Measurements from ENCODE around the gene MUL1. TPM values are rescaled to one million over a fixed set of nuclear protein-coding genes. Genes with fewer than 3 reads are reported as not detected.
A peak's percentile ranks its signal among the peaks of the same experiment; 100 is the strongest.

MUL1 gene
- total RNA-seq, 1 donor from 2014 or later, result 45.0 TPM

DNA sequence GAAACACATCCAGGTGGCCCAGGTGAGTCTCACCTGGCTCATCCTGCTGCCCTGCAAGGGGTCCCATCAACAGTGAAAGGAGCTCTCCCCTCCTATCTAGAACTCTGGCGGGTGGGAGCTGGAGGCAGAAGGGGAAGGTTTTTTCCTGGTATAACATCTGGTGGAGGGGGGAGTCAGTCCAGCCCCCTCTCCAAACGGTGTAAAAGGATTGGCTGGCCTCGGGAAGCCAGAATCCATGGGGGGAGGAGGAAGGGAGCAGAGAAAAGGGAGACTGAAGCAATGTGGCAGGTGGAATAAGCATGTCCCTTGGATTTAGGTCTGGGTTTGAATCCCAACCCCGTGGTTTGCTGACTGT is 20.7 kb downstream of the MUL1 start:
- intact Hi-C loops (cut with micrococcal nuclease), result no loop called here
- H3K27ac ChIP-seq (replicated peaks), result peak overlapping the region; percentile 87
- no peak for DNase-seq
- no peaks in the 10 kb centered on the region for H3K36me3 ChIP-seq
- no peak for TF ChIP-seq CTCF (IDR thresholded peaks at IDR 0.05; ENCODE audit: borderline replicate concordance)
- peak overlapping the region; percentile 71 for H3K4me3 ChIP-seq
- peaks cover 77% of the 10 kb centered on the region for H3K27me3 ChIP-seq (ENCODE audit: low read depth)
- peaks cover 31% of the 10 kb centered on the region for H3K4me1 ChIP-seq
- no peaks in the 10 kb centered on the region for H3K9me3 ChIP-seq (replicated peaks)

DNA sequence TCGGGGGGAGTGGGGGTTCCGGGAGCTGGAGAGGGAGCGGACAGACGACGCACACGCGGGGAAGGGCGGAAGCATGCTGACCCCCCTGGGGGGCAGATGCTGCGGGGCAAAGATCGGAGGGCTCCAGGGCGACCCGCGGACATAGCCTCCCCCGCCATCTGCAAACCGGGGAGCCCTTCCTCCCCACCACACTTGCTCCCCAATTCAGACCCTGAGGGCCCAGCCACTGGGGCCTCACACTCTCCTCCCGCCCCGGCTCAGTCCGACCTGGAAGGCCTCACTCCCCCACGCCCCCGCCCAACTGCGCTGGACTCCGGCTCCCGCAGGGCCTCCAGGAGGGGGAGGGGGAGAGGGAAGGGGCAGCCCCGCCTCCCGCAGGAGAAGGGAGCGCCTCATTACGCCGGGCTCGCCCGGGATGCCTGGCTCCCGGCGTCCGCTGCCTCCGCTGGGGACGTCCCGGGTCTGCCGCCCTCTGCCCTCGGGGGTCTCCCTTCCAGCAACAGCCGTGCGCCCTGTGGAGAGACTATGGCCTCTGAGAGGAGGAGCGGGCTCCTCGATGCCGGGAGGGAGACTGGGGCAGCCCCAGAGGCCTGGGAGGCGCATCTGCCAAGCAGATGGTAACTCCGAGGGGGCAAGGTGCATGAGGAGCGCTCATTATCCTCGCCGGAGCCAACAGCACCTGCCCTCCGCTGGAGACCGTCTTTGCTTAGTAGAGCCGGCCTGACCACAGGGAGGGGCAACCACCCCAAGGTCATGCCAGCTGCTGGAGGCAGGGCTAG is 21.3 kb downstream of the MUL1 start:
- H3K4me3 ChIP-seq, result peak overlapping the region; percentile 71
- peak; percentile 81 for DNase-seq
- H3K27ac ChIP-seq (replicated peaks), result peak overlapping the region; percentile 87
- H3K27me3 ChIP-seq (ENCODE audit: low read depth), result peaks cover 82% of the 10 kb centered on the region
- H3K36me3 ChIP-seq, result no peaks in the 10 kb centered on the region
- intact Hi-C loops (cut with micrococcal nuclease), result no loop called here
- no peak for TF ChIP-seq CTCF (IDR thresholded peaks at IDR 0.05; ENCODE audit: borderline replicate concordance)
- H3K4me1 ChIP-seq, result peaks cover 31% of the 10 kb centered on the region
- no peaks in the 10 kb centered on the region for H3K9me3 ChIP-seq (replicated peaks)

DNA sequence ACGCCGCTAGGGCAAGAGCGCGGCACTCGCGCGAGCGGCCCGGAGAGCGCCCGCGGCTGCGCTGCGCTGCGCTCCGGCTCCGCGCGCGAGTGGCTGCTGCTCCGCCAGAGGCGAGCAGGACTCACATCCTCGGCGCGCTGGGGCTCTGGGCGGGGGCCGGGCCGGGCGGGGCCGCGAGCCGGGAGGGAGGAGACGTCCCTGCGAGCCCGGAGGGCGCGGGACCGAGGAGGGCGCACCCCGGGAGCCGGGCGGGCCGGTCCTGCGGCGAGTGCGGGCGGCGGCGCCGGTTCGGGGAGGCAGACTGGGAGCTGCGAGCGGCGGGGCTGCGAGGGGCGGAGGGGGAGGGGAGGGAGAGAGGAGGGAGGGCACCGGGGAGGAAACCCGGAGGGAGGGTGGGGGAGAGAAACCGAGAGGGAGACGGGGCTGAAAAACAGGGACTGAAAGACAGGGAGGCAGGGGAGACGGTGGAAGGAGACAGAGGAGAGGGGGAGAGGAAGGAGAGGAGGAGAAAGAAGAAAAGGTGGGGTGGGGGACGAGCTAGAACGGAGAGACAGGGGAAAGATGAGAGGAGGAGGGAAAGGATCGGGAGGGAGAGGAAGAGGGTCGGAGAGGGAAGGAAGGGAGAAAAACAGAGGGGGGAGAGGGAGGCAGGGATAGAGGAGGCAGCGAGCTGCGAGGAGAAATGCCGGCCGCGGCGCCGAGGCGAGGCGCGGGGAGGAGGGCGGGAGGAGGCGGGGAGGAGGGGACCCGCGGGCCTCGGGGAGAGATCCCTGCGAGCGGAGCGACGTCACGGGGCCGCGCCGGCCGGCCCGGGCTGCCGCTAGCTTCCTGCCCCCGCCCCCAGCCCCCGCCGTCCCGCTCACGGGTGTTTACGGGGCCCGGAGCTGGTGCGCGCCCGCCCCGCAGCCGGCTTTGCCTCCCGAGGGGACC is 22.2 kb downstream of the MUL1 start, which contains the start of gene CAMK2N1:
CAMK2N1 (minus strand) TSS at position 684 of the 930 bp plus-strand sequence. CDS start 831 bp downstream, outside the sequence.
- intact Hi-C loops (cut with micrococcal nuclease), result no loop called here
- Histone ChIP-seq H3K4me3 (peak within 1 kb of the TSS; percentile 71), H3K27ac (replicated peaks) (peak within 1 kb of the TSS; percentile 87), H3K36me3 (no peaks in the 10 kb centered on the region), H3K9me3 (replicated peaks) (no peaks in the 10 kb centered on the region), H3K4me1 (peaks cover 31% of the 10 kb centered on the region), H3K27me3 (ENCODE audit: low read depth) (peaks cover 91% of the 10 kb centered on the region)
- no peak for TF ChIP-seq CTCF (IDR thresholded peaks at IDR 0.05; ENCODE audit: borderline replicate concordance)
- peak; percentile 83 for DNase-seq

DNA sequence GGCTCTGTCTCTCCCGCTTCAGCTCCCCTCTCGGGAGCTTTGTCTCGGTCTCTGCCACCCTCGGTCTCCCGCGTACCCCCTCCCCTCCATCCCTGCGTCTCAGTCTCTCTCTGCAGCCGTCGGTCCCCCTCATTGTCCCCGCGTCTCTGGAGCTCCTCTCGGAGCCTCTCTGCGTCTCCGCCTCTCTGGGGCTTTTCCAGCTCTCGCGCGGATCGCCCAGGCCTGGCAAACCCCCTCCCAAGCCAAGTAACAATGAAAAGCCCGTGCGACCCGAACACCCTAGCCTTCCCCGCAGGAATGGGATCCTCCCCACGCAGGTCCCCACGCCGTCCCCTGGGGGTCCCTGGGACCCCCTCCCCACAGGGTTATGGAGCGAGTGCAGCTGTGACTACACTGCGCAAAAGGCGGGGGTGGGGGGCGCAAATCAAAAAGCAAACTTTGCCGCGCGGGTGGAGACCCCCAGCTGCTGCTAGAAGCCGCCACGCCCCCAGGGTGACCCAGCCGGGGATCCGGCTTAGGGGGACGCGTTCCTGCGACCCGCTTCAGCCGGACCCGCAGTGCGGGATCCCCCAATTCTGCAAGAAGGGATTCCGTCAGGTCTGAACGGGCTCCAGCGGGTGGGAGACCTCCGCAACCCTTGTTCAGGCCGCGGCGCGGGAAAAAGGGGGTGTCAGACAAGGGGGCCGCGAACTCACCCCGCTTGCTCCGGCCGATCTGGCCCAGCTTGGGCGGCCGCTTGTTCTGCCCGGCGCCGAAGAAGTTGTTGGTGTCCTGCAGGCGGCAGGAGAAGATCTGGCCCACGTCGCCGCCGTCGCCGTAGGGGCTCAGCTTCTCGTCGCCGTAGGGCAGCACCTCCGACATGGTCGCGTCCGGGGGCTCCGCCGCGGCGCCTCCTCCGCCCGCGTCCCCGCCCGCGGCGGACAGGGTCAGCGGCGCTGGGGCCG is 23.2 kb downstream of the MUL1 start:
- TF ChIP-seq CTCF (IDR thresholded peaks at IDR 0.05; ENCODE audit: borderline replicate concordance), result no peak
- no peak for DNase-seq
- Histone ChIP-seq H3K27ac (replicated peaks) (peak overlapping the region; percentile 87), H3K4me3 (peak overlapping the region; percentile 71), H3K27me3 (ENCODE audit: low read depth) (peaks cover 97% of the 10 kb centered on the region), H3K36me3 (no peaks in the 10 kb centered on the region), H3K9me3 (replicated peaks) (no peaks in the 10 kb centered on the region), H3K4me1 (peaks cover 31% of the 10 kb centered on the region)
- intact Hi-C loops (cut with micrococcal nuclease), result no loop called here

All from left ventricle myocardium inferior (tissue), 1 donor.